ENCODE data around the gene HLCS.
"Not testable (repeated sequence)": the region's sequence is repeated elsewhere in the genome, so short reads cannot be mapped to it uniquely, and the experiment has no call there.

DNA sequence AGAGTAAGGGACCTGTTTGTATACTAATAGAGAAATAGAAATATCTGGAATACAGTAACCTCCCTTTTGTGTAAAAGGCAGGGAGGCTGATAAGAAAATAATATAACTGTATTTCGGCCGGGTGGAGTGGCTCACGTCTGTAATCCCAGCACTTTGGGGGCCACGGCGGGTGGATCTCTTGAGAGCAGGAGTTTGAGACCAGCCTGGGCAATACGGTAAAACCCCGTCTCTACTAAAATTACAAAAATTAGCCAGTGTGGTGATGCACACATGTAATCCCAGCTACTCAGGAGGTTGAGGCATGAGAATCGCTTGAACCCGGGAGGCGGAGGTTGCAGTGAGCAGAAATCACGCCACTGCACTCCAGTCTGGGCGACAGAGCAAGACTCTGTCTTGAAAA, 28.8 kb upstream of the HLCS start:
- TF ChIP-seq, protein P1, sequence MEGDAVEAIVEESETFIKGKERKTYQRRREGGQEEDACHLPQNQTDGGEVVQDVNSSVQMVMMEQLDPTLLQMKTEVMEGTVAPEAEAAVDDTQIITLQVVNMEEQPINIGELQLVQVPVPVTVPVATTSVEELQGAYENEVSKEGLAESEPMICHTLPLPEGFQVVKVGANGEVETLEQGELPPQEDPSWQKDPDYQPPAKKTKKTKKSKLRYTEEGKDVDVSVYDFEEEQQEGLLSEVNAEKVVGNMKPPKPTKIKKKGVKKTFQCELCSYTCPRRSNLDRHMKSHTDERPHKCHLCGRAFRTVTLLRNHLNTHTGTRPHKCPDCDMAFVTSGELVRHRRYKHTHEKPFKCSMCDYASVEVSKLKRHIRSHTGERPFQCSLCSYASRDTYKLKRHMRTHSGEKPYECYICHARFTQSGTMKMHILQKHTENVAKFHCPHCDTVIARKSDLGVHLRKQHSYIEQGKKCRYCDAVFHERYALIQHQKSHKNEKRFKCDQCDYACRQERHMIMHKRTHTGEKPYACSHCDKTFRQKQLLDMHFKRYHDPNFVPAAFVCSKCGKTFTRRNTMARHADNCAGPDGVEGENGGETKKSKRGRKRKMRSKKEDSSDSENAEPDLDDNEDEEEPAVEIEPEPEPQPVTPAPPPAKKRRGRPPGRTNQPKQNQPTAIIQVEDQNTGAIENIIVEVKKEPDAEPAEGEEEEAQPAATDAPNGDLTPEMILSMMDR (IDR thresholded peaks at IDR 0.05; ENCODE audit: insufficient read depth, low read length, poor library complexity, severe bottlenecking) = not testable (repeated sequence)
- not testable (repeated sequence) for TF ChIP-seq EZH2phosphoT487 (conservative IDR thresholded peaks at IDR 0.05; ENCODE audit: low read length)

All from SU-DHL-6 (cell line).